WTC11 (cell line): ENCODE results near the gene PTPRK.

Experiments used
- ATF2 ChIP-seq: sonication (generic); formaldehyde crosslinking; IDR thresholded peaks from 2 replicates; pipeline ENCODE4 v1.8.1; 2022; ENCODE audit warnings: low read depth, missing genetic modification reagents, borderline replicate concordance
- FOXK1 ChIP-seq: sonication (generic); formaldehyde crosslinking; IDR thresholded peaks from 2 replicates; pipeline ENCODE4 v1.8.0; 2022; ENCODE audit warnings: mild to moderate bottlenecking, moderate library complexity, missing genetic modification reagents
- GTF2I ChIP-seq: fragments of 250-450 bp; sonication (Bioruptor Pico); conservative IDR thresholded peaks from 2 replicates; pipeline ENCODE4 v1.4.0; 2021; ENCODE audit warnings: mild to moderate bottlenecking
- HMGXB4 ChIP-seq: sonication (generic); formaldehyde crosslinking; IDR thresholded peaks from 2 replicates; pipeline ENCODE4 v1.8.1; 2023; ENCODE audit warnings: mild to moderate bottlenecking, moderate library complexity, missing genetic modification reagents
- IRF2 ChIP-seq: sonication (generic); formaldehyde crosslinking; IDR thresholded peaks from 2 replicates; pipeline ENCODE4 v1.8.0; 2022; ENCODE audit warnings: low read depth, missing genetic modification reagents, borderline replicate concordance
- JUN ChIP-seq: sonication (generic); formaldehyde crosslinking; IDR thresholded peaks from 2 replicates; pipeline ENCODE4 v1.8.0; 2023; ENCODE audit warnings: mild to moderate bottlenecking, missing genetic modification reagents
- ZNF317 ChIP-seq: sonication (generic); formaldehyde crosslinking; IDR thresholded peaks from 2 replicates; pipeline ENCODE4 v1.8.1; 2023; ENCODE audit warnings: low read depth, mild to moderate bottlenecking, moderate library complexity, missing genetic modification reagents, borderline replicate concordance
- TF ChIP-seq, protein P1 (sequence below): fragments of 200-600 bp; IDR thresholded peaks from 2 replicates; pipeline ENCODE4 v1.8.0; 2022; ENCODE audit warnings: antibody characterized with exemption
- TF ChIP-seq, protein P2 (sequence below): sonication (generic); formaldehyde crosslinking; IDR thresholded peaks from 2 replicates; pipeline ENCODE4 v1.8.0; 2022; ENCODE audit warnings: mild to moderate bottlenecking, missing genetic modification reagents
- TF ChIP-seq, protein P3 (sequence below): sonication (generic); formaldehyde crosslinking; IDR thresholded peaks from 2 replicates; pipeline ENCODE4 v1.8.1; 2023; ENCODE audit warnings: mild to moderate bottlenecking, missing genetic modification reagents, borderline replicate concordance
- TF ChIP-seq, protein P4 (sequence below): sonication (generic); formaldehyde crosslinking; IDR thresholded peaks from 2 replicates; pipeline ENCODE4 v1.8.1; 2023; ENCODE audit warnings: mild to moderate bottlenecking, missing genetic modification reagents, moderate library complexity
- TF ChIP-seq, protein P5 (sequence below): sonication (generic); formaldehyde crosslinking; IDR thresholded peaks from 2 replicates; pipeline ENCODE4 v1.8.1; 2023; ENCODE audit warnings: mild to moderate bottlenecking, missing genetic modification reagents, moderate library complexity
- TF ChIP-seq, protein P6 (sequence below): sonication (generic); formaldehyde crosslinking; IDR thresholded peaks from 2 replicates; pipeline ENCODE4 v1.8.1; 2022; ENCODE audit warnings: mild to moderate bottlenecking, moderate library complexity, missing genetic modification reagents

GRCh38 chr6:128241216-128241615 is 279.2 kb downstream of the PTPRK start:
- TF ChIP-seq, protein P1, sequence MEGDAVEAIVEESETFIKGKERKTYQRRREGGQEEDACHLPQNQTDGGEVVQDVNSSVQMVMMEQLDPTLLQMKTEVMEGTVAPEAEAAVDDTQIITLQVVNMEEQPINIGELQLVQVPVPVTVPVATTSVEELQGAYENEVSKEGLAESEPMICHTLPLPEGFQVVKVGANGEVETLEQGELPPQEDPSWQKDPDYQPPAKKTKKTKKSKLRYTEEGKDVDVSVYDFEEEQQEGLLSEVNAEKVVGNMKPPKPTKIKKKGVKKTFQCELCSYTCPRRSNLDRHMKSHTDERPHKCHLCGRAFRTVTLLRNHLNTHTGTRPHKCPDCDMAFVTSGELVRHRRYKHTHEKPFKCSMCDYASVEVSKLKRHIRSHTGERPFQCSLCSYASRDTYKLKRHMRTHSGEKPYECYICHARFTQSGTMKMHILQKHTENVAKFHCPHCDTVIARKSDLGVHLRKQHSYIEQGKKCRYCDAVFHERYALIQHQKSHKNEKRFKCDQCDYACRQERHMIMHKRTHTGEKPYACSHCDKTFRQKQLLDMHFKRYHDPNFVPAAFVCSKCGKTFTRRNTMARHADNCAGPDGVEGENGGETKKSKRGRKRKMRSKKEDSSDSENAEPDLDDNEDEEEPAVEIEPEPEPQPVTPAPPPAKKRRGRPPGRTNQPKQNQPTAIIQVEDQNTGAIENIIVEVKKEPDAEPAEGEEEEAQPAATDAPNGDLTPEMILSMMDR: no peak
- TF ChIP-seq, protein P2, sequence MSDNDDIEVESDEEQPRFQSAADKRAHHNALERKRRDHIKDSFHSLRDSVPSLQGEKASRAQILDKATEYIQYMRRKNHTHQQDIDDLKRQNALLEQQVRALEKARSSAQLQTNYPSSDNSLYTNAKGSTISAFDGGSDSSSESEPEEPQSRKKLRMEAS: no peak
- TF ChIP-seq, protein P3, sequence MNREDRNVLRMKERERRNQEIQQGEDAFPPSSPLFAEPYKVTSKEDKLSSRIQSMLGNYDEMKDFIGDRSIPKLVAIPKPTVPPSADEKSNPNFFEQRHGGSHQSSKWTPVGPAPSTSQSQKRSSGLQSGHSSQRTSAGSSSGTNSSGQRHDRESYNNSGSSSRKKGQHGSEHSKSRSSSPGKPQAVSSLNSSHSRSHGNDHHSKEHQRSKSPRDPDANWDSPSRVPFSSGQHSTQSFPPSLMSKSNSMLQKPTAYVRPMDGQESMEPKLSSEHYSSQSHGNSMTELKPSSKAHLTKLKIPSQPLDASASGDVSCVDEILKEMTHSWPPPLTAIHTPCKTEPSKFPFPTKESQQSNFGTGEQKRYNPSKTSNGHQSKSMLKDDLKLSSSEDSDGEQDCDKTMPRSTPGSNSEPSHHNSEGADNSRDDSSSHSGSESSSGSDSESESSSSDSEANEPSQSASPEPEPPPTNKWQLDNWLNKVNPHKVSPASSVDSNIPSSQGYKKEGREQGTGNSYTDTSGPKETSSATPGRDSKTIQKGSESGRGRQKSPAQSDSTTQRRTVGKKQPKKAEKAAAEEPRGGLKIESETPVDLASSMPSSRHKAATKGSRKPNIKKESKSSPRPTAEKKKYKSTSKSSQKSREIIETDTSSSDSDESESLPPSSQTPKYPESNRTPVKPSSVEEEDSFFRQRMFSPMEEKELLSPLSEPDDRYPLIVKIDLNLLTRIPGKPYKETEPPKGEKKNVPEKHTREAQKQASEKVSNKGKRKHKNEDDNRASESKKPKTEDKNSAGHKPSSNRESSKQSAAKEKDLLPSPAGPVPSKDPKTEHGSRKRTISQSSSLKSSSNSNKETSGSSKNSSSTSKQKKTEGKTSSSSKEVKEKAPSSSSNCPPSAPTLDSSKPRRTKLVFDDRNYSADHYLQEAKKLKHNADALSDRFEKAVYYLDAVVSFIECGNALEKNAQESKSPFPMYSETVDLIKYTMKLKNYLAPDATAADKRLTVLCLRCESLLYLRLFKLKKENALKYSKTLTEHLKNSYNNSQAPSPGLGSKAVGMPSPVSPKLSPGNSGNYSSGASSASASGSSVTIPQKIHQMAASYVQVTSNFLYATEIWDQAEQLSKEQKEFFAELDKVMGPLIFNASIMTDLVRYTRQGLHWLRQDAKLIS (CRISPR knock-in tag): no peak
- TF ChIP-seq ATF2 (no peak), FOXK1 (CRISPR knock-in tag) (no peak), IRF2 (no peak), HMGXB4 (no peak), GTF2I (CRISPR knock-in tag) (no peak), ZNF317 (no peak), JUN (CRISPR knock-in tag) (no peak)
- TF ChIP-seq, protein P4, sequence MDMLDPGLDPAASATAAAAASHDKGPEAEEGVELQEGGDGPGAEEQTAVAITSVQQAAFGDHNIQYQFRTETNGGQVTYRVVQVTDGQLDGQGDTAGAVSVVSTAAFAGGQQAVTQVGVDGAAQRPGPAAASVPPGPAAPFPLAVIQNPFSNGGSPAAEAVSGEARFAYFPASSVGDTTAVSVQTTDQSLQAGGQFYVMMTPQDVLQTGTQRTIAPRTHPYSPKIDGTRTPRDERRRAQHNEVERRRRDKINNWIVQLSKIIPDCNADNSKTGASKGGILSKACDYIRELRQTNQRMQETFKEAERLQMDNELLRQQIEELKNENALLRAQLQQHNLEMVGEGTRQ (CRISPR knock-in tag): no peak
- TF ChIP-seq, protein P5, sequence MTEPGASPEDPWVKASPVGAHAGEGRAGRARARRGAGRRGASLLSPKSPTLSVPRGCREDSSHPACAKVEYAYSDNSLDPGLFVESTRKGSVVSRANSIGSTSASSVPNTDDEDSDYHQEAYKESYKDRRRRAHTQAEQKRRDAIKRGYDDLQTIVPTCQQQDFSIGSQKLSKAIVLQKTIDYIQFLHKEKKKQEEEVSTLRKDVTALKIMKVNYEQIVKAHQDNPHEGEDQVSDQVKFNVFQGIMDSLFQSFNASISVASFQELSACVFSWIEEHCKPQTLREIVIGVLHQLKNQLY: no peak
- TF ChIP-seq, protein P6, sequence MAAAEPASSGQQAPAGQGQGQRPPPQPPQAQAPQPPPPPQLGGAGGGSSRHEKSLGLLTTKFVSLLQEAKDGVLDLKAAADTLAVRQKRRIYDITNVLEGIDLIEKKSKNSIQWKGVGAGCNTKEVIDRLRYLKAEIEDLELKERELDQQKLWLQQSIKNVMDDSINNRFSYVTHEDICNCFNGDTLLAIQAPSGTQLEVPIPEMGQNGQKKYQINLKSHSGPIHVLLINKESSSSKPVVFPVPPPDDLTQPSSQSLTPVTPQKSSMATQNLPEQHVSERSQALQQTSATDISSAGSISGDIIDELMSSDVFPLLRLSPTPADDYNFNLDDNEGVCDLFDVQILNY (CRISPR knock-in tag): no peak
